ENCODE results near the gene ALG9.

The ALG9 gene

GRCh38 chr11:111819161-111819828 is 52.1 kb downstream of the ALG9 start:
- no peak for DNase-seq (ENCODE audit: low spot score)
- in situ Hi-C loops (cut with MboI; ENCODE audit: low sequenced_read_pairs, unreplicated experiment): no loop called here
- no peak for TF ChIP-seq CTCF (IDR thresholded peaks at IDR 0.05; ENCODE audit: borderline replicate concordance, control extremely low read depth, extremely low read depth, insufficient read depth, missing control alignments)

- in situ Hi-C loops (cut with MboI; ENCODE audit: low sequenced_read_pairs, unreplicated experiment): no loop called here
- TF ChIP-seq CTCF (IDR thresholded peaks at IDR 0.05; ENCODE audit: borderline replicate concordance, control extremely low read depth, extremely low read depth, insufficient read depth, missing control alignments): no peak
- no peak for DNase-seq (ENCODE audit: low spot score)
Observed at GRCh38 chr11:111815489-111815888, 55.9 kb downstream of the ALG9 start.

GRCh38 chr11:111814557-111815320 is 56.6 kb downstream of the ALG9 start:
- in situ Hi-C loops (cut with MboI; ENCODE audit: low sequenced_read_pairs, unreplicated experiment): no loop called here
- no peak for TF ChIP-seq CTCF (IDR thresholded peaks at IDR 0.05; ENCODE audit: borderline replicate concordance, control extremely low read depth, extremely low read depth, insufficient read depth, missing control alignments)
- DNase-seq (ENCODE audit: low spot score): no peak

GRCh38 chr11:111814106-111814505 is 57.3 kb downstream of the ALG9 start:
- no peak for TF ChIP-seq CTCF (IDR thresholded peaks at IDR 0.05; ENCODE audit: borderline replicate concordance, control extremely low read depth, extremely low read depth, insufficient read depth, missing control alignments)
- DNase-seq (ENCODE audit: low spot score): no peak
- in situ Hi-C loops (cut with MboI; ENCODE audit: low sequenced_read_pairs, unreplicated experiment): no loop called here

GRCh38 chr11:111812211-111812610 is 59.2 kb downstream of the ALG9 start:
- no peak for DNase-seq (ENCODE audit: low spot score)
- in situ Hi-C loops (cut with MboI; ENCODE audit: low sequenced_read_pairs, unreplicated experiment): no loop called here
- no peak for TF ChIP-seq CTCF (IDR thresholded peaks at IDR 0.05; ENCODE audit: borderline replicate concordance, control extremely low read depth, extremely low read depth, insufficient read depth, missing control alignments)

GRCh38 chr11:111811445-111811844 is 59.9 kb downstream of the ALG9 start:
- in situ Hi-C loops (cut with MboI; ENCODE audit: low sequenced_read_pairs, unreplicated experiment): no loop called here
- no peak for TF ChIP-seq CTCF (IDR thresholded peaks at IDR 0.05; ENCODE audit: borderline replicate concordance, control extremely low read depth, extremely low read depth, insufficient read depth, missing control alignments)
- no peak for DNase-seq (ENCODE audit: low spot score)

Measured in GM13976 (cell line).